ENCODE data around the gene MOK.
"Not testable (repeated sequence)": the region's sequence is repeated elsewhere in the genome, so short reads cannot be mapped to it uniquely, and the experiment has no call there.

The MOK gene

DNA sequence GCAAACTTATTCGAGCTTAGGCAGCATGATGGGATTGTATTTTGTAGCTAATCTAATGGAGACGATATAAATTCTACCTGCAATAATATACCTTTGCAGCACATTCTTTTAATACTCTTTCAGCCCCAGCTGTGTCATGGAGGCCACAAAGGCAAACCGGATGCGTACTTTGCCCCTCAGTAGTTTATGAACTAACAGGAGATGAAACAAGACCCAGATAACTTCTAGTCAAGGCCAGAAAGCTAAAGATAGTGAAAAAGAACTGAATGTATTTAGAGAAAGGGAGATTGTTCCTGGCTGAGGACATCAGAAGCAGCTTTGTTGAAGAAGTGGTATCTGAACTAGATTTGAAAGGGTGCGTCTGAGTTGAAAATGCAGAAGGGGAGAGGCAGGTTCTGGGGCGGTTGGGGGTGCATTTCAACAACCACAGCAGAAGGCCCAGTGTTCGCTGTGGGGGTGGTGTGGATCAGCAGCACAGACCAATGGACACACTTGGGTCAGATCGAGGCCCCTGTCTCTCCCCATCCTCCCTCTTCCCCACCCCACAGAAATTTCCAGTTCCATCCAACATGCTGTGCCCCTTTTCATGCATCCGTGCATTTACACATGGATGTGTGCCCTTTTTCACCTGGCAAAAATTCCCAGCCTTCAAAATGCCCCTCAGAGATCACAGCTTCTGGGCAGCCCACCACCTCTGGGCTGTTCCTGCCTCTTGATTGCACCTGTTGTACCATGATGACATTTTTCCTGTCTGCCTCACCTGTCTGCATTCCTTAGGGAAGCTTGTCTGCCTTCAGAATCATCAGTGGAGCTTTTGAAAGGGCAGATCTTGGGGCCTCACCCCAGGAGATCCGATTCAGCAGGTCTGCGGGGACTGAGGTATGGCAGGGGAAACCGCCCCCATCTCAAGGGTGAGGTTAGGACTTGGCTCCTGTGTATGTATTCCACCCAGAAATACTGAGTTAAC lies 16.8 kb upstream of the MOK start:
- DNase-seq = no peak

DNA sequence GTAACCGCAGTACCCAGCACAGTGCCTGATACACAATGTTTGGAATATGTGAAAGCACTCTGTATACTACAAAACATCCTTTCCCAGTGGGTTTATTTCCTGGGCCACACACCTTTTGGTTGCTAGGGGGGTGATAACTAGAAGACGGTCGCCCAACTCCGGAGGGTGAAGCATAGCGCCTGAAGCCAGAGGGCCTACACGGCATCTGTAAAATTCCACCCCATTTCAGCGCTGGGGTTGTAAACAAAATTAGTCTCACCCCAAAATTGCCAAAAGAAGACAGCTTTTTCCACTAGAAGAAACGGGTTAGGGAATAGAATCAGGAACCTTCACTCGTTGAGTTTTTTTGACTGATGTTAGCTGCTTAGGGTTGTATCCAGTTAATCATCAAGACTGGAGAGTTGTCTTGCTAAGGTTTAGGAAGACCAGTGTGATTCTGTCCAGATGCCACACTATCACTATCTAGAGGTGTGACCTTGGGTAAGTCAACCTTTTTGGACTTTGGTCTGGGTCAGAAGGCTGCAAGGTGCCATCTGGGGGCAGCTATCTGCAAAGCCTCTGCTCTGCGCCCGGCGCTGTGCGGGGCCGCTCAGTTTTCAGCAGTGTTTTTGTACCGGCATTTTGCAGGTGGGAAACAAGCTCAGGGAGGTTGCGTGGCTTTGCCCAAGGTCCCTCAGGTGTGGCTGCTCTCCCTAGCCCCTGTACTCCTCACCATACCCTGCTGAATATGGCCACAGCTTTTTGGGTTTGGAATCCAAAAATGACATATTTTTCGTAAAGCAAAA lies 15.9 kb upstream of the MOK start:
- no peak for DNase-seq

DNA sequence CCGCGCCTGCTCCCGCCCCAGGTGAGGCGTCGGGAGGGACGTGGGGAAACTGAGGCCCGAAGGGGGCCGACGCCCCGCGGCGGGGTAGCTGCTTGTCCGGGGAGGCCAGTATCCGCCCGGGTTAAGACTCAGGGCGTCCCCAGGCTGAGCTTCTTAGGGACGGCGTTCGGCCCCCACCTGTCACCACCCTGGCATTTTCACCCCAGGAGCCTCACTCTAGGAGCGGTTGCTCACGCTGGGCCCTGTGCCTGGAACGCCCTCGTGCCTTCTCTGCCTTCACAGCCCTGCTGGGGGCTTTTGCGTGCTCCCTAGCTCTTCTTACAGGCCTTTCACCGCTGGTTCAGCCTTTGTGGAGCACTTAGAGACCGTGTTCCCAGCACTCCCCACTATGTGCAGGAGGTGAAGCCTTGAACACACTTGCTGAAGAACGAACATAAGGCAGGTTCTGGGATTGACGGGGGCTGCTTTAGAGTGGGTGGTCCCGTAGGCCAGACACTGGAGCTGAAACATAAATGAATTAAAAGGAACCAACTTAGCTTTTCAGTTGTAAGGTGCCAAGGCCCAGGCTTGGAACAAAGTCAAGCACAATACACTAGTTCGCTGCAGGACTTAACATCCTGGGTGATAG lies 15.2 kb upstream of the MOK start:
- DNase-seq = peak in 14 of 56 donors; percentile 12 to 60 (median 39)

DNA sequence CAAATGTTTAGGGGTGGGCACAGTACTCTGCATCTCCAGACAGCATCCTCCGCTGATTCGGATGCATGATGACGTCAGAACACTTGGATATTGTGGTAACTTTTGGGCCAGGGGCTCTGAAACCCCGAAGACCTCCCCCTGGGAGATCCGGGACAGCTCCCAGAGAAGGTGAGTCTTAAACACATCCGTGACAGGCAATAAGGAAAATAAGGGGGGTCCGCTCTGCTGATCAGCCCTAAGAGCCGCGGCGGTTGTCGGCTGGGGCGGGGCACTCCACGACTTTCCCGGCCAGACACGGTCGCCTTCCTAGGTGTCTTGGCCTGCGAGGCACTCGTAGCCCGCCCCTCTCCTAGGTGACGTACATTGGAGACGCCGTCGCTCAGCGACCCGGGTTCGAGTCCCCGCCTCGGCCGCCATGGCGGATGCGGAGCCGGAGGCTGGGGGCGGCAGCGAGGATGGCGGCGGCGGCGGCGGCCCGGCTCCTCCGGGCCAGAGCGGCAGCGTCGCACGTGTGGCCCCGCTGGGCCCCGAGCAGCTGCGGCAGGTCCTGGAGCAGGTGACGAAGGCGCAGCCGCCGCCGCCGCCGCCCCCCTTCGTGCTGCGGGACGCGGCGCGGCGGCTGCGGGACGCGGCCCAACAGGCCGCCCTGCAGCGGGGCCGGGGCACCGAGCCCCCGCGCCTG lies 14.5 kb upstream of the MOK start, which contains the start of gene ZNF839:
Gene ZNF839, plus strand, starts transcription at position 396 of the 682 bp plus-strand sequence. Its CDS starts 20 bp downstream, at position 416.
- DNase-seq = peak; percentile 17 to 92 (median 82)

DNA sequence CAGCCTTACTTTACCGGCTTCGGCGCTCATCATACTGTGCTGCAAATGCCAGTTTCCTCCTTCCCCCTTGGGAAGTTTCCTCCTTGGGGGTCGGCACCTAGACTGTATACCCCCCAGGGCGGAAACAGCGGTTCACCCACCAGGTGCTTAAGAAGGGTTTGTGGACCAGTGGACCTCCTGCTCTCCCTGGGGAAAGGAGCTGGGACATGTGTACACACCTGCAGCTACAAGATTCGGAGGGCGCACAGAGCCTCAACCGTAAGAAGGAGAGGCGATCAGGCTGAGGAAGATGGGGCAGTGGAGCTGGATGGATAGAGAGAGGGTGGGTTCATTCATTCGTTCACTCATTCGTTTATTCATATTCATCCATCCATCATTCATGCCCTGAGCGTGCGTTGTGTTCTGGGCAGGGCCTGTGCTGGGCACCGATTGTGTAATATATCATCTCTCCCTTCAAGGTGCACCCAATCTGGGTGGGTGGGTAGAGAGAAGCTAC lies 13.9 kb upstream of the MOK start:
- peak in 2 of 56 donors; percentile 51 to 57 for DNase-seq

DNA sequence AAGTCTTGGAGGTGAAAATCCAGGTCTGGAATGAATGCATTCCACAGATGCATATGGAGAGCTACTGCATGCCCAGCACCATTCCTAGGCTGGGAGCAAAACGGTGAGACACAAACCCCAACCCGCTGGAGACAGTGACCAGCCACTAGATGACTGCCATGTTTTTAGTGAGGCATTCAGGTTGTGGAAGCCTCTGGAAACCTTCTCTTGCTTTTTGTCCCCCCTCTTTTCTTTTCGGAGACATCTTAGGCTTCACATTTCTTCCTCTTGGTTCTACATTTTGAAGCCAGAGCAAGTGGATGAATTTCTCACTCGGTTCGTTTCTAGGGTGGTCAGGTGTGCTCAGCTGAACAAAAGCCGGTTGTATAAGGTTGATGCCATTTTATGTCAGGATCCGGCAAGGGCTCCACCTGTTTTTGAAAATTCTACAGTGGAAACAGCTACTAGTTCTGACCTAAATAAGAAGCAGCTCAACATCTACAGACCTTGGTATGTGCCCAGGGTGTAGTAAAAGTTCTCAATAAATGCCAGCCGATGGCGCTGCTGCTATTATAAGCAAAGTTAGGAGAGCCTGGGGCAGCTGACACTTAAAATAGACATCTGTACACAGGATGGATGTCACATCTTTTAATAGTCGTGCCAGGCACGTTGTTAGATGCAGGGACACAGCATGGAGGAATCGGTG lies 12.7 kb upstream of the MOK start:
- DNase-seq = peak in 7 of 56 donors; percentile 24 to 75 (median 28)

DNA sequence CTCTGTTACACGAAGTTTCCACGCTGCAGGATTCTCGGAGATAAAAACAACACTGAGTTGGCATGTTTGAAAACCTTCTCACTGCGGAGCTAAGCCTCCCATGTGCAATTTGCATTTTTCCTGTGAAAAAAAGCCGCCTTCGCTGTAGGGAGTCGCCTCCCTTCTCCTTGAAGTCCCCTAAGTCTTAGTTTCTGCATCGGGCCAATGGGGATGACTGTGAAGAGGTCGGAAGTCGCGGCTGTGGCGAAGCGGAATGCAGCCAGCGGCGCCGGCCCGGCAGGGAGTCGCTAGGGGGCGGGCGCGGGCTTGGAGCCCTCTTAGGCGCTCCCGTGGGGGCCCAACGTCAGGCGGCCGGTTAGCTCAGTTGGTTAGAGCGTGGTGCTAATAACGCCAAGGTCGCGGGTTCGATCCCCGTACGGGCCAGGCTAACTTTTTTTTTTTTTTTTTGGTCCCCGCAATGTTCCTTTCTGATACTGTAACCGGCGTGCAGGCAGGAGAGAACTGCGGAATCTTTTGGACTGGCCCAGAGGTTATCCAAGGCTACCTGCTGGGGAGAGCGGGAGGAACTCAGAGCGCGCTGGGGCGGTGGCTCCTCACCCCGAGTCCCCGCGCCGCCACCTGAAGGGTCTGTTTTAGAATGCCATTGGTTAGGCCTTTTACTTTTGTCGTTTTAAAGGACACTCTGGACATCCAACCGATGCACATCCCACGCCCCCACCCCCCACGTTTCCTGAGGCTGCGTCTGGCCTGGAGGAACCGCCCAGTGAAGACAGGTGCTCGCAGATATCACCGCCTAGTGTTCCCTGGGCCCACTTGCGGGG lies 12.0 kb upstream of the MOK start:
- peak; percentile 36 to 96 (median 87) for DNase-seq

DNA sequence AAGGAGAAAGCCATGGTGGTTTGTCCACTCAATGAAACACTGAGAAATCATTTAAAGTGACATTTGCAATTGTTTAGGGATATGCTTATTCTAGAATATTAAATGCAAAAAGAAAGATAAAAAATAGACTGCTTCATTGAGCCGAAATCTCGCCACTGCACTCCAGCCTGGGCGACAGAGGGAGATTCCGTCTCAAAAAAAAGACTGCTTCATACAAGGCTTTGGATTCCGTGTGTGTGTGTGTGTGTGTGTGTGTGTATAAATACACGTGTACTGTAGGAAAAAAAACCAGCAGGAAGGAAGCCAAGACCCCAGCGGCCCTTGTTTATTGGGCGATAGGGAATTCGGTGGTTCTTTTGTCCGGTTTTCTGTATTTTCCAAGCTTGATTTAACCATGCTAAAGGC lies 11.4 kb upstream of the MOK start:
- peak in 5 of 56 donors; percentile 46 to 70 (median 63) for DNase-seq

DNA sequence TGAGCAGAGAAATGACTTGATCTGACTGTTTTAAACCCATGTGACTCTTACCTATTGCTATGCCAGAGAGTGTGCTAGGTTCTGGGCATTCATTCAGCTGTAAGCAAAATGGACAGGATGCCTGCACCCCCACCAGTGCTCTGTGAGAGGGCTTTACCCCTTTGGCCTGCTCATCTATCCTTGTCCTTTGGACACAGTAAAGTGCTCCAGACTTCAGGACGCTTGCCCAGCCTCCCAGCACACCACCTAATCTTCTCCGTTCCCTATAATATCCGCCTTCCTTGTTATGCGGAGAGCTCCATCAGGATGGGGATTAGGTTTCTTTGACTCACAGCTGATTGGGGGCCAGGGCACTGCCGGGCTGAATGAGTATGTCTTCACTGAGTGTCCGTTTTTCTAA lies 10.2 kb upstream of the MOK start:
- DNase-seq = peak in 3 of 56 donors; percentile 5 to 25 (median 12)

DNA sequence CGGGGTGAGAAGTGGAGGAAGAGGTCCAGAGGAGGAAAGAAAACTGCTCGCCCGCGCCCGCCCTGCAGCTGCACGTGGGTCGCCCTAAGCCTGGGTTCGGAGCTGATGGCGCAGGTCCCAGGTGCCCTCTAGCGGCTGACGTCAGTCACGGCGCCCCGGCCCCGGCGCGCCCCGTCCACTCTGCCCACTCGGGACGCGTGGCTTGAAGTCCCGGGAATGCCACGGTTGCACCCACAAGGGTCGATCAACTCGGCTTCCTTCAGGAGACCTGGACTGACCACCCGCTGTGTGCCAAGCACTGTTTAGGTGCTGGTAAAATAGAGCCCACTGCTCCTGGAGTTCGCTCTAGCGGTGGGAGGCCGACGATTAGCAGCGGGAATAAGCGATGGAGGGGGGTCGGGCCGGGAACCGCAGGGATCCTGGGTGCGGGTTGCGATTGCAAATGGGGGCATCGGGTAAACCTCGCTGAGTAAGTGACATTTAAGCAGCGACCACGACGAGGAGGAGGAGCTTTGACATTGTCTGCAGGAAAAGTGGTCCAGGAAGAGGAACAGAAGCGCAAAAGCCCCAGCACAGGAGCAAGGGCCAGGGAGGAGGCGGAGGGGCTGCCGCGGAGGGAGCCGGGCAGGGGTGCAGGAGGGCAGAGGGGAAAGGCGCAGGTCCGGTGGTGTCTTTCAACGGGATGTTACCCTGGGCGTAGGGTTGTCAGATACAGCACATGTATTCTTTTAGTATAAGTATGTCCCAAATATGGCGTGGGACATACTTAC lies 9.5 kb upstream of the MOK start:
- peak in 55 of 56 donors; percentile 9 to 91 (median 72) for DNase-seq

DNA sequence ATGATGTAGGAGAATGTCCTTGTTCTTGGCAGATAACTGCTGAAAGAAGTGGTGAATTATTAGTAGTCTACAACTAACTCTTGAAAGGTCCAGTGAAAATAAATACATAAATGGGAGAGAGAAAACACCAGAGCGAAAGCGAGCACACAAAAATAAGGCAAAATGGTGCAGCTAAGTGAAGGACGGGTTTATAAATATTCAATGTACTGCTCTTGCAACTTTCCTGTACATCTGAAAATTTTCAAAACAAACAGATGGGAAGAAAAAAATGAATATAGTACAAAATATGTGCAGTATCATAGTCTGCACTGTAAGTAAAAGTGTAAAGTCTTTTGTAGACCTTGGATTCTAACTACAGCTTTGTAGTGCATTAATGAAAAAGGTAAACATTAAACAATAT lies 1.3 kb downstream of the MOK start:
- no peak for DNase-seq

DNA sequence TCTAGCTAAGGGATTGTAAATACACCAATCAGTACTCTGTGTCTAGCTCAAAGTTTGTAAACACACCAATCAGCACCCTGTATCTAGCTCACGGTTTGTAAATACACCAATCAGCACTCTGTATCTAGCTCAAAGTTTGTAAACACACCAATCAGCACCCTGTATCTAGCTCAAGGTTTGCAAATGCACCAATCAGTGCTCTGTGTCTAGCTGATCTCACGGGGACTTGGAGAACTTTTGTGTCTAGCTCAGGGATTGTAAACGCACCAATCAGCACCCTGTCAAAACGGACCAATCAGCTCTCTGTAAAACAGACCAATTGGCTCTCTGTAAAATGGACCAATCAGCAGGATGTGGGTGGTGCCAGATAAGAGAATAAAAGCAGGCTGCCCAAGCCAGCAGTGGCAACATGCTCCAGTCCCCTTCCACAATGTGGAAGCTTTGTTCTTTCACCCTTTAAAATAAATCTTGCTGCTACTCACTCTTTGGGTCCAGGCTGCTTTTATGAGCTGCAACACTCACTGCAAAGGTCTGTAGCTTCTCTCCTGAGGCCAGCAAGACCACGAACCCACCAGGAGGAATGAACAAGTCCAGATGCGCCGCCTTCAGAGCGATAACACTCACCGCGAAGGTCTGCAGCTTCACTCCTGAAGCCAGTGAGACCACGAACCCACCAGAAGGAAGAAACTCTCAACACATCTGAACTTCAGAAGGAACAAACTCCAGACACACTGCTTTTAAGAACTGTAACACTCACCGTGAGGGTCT lies 6.5 kb downstream of the MOK start:
- not testable (repeated sequence) for DNase-seq

DNA sequence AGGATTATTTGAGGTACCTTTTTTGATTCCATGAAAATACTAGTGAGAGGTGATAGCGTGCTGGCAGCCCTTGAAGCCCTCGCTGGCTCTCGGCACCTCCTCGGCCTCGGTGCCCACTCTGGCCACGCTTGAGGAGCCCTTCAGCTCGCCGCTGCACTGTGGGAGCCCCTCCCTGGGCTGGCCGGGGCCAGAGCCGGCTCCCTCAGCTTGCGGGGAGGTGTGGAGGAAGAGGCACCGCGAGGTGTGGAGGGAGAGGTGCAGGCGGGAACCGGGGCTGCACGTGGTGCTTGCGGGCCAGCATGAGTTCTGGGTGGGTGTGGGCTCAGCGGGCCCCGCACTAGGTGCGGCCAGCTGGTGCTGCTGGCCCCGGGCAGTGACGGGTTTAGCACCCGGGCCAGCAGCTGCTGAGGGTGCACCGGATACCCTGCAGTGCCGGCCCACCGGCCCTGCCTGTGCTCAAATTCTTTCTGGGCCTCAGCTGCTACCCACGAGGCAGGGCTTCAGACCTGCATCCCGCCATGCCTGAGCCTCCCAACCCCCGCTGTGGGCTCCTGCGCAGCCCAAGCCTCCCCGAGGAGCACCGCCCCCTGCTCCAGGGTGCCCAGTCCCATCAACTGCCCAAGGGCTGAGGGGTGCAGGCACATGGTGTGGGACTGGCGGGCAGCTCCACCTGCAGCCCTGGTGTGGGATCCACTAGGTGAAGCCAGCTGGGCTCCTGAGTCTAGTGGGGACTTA lies 7.4 kb downstream of the MOK start:
- no peak for DNase-seq

DNA sequence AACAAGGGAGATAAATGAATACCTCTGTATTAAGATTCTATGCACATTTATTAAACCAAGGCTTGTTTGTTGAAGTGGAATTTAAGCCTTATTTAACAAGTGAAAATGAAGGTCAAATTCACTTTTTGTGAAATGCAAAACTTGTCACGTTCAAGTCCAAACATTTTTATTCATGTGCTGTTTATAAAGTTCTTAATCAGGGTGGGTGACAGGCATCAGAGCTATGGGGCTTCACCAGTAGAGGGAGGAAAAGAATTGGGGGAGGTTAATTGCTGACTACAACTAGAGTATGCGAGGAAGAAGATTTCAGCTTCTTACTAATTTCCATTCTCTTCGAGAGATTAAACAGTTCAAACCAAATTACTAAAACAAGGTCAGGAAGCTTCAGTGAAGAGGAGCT lies 9.7 kb downstream of the MOK start:
- no peak for DNase-seq

DNA sequence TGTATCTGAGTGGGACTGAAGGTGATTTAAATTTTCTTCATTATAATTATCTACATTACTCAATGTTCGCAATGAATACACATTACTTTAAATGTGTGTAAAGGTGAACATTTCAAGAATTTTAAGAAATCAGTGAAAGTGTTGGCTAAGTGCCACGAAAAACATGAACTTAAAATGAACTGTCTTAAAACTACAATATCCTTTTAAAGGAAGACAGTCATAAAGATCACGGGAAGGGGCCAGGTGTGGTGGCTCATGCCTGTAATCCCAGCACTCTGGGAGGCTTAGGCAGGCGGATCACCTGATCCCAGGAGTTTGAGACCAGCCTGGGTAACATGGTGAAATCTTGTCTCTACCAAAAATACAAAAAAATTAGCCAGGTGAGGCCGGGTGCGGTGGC lies 11.2 kb downstream of the MOK start:
- DNase-seq = no peak

DNA sequence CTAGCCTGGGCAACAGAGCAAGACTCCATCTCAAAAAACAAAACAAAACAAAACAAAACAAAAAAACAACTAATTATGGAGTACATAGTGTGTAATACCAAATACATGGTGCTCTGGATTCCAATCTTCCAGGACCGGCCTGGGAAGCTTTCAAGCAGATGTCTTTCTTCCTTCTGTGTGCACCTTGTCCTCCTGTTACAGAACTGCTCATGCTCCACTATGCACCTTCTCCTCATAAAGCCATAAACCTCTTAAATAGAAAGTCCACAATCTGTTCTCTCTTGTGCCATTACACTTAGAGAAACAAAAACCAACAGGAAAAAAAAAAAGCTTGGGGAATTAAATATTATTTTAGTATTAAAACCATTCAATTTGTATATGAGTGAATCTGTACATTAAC lies 12.5 kb downstream of the MOK start:
- no peak for DNase-seq

DNA sequence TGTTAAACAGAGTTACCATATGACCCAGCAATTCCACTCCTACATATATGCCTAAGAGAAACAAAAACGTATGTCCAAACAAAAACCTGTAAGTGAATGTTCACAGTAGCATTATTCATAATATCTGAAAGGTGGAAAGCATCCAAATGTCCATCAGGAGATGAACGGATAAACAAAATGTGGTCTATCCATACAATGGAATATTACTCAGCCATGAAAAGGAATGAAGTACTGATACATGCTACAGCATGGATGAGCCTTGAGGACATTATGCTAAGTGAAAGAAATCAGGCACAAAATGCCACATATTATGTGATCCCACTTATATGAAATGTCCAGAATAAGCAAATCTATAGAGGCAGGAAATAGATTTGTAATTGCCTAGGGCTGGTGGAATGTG lies 16.8 kb downstream of the MOK start:
- no peak for DNase-seq

All from amygdala (tissue), 56 donors.